H9 (cell line): Measurements from ENCODE around the gene WNT3. TPM values are rescaled to one million over a fixed set of nuclear protein-coding genes. Genes with fewer than 3 reads are reported as not detected.

ENCODE experiments used
- DNase-seq: peaks from one replicate; pipeline ENCODE4 v3.0.0-alpha.2; 2017
- H2AFZ ChIP-seq: one replicate; pipeline ENCODE4 v1.6.1; 2013; ENCODE audit warnings: mild to moderate bottlenecking, low read length, control low read depth, moderate library complexity
- H2AK5ac ChIP-seq: 2 replicates; pipeline ENCODE4 v1.6.1; 2013; ENCODE audit warnings: low read length, control low read depth, mixed read lengths; ENCODE audit not compliant: insufficient read length
- H2BK120ac ChIP-seq: one replicate; pipeline ENCODE4 v1.6.1; 2013; ENCODE audit warnings: low read depth, mild to moderate bottlenecking, low read length, control low read depth, inconsistent platforms; ENCODE audit not compliant: poor library complexity, severe bottlenecking
- H2BK12ac ChIP-seq: 2 replicates; pipeline ENCODE4 v1.6.1; 2013; ENCODE audit warnings: low read length, control low read depth, mixed read lengths, low read depth; ENCODE audit not compliant: insufficient read length
- H2BK15ac ChIP-seq: 2 replicates; pipeline ENCODE4 v1.6.1; 2013; ENCODE audit warnings: low read depth, low read length, control low read depth
- H2BK20ac ChIP-seq: one replicate; pipeline ENCODE4 v1.6.1; 2013; ENCODE audit warnings: low read depth, mild to moderate bottlenecking, low read length, control low read depth, inconsistent platforms; ENCODE audit not compliant: poor library complexity, severe bottlenecking
- H2BK5ac ChIP-seq: 2 replicates; pipeline ENCODE4 v1.6.1; 2013; ENCODE audit warnings: low read length, control low read depth, mixed read lengths; ENCODE audit not compliant: insufficient read length
- H3K14ac ChIP-seq: 2 replicates; pipeline ENCODE4 v1.6.1; 2013; ENCODE audit warnings: low read length, control low read depth; ENCODE audit not compliant: insufficient read depth
- H3K18ac ChIP-seq: 2 replicates; pipeline ENCODE4 v1.6.1; 2013; ENCODE audit warnings: low read depth, mild to moderate bottlenecking, mixed read lengths, low read length, control low read depth; ENCODE audit not compliant: insufficient read length
- H3K23ac ChIP-seq: 2 replicates; pipeline ENCODE4 v1.6.1; 2013; ENCODE audit warnings: low read length, control low read depth, mixed read lengths, low read depth; ENCODE audit not compliant: insufficient read length
- H3K23me2 ChIP-seq: 2 replicates; pipeline ENCODE4 v1.6.1; 2013; ENCODE audit warnings: low read depth, mild to moderate bottlenecking, mixed read lengths, low read length, control low read depth; ENCODE audit not compliant: insufficient read length, poor library complexity, severe bottlenecking
- H3K27ac ChIP-seq: 2 replicates; pipeline ENCODE4 v1.5.1; 2013; ENCODE audit warnings: low read length, control low read depth, mixed read lengths, low read depth; ENCODE audit not compliant: insufficient read length
- H3K27me3 ChIP-seq: 2 replicates; pipeline ENCODE4 v1.6.1; 2013; ENCODE audit warnings: low read length, control low read depth, inconsistent platforms; ENCODE audit not compliant: insufficient read depth
- H3K4ac ChIP-seq: 2 replicates; pipeline ENCODE4 v1.6.1; 2013; ENCODE audit warnings: low read depth, mild to moderate bottlenecking, control low read depth, inconsistent platforms, low read length, moderate library complexity
- H3K4me1 ChIP-seq: 2 replicates; pipeline ENCODE4 v1.6.1; 2013; ENCODE audit warnings: low read length, control low read depth, inconsistent platforms; ENCODE audit not compliant: insufficient read depth
- H3K4me2 ChIP-seq: 2 replicates; pipeline ENCODE4 v1.6.1; 2013; ENCODE audit warnings: low read length, control low read depth, mixed read lengths; ENCODE audit not compliant: insufficient read length, insufficient read depth
- H3K56ac ChIP-seq: 2 replicates; pipeline ENCODE4 v1.6.1; 2013; ENCODE audit warnings: low read depth, mild to moderate bottlenecking, mixed read lengths, low read length, control low read depth; ENCODE audit not compliant: insufficient read length
- H3K79me1 ChIP-seq: 2 replicates; pipeline ENCODE4 v1.6.1; 2013; ENCODE audit warnings: low read depth, mild to moderate bottlenecking, moderate library complexity, low read length, control low read depth, inconsistent platforms; ENCODE audit not compliant: insufficient read depth, poor library complexity, severe bottlenecking
- H3K79me2 ChIP-seq: 2 replicates; pipeline ENCODE4 v1.6.1; 2013; ENCODE audit warnings: low read length, control low read depth, inconsistent platforms; ENCODE audit not compliant: insufficient read depth
- H3K9ac ChIP-seq: 2 replicates; pipeline ENCODE4 v1.6.1; 2013; ENCODE audit warnings: low read length, control low read depth, mixed read lengths; ENCODE audit not compliant: insufficient read length; ENCODE audit errors: extremely low read depth
- H3K9me3 ChIP-seq: one replicate; pipeline ENCODE4 v1.6.1; 2013; ENCODE audit warnings: low read depth, low read length, inconsistent platforms; ENCODE audit not compliant: control insufficient read depth
- H3T11ph ChIP-seq: one replicate; pipeline ENCODE4 v1.6.1; 2013; ENCODE audit warnings: mild to moderate bottlenecking, low read length, control low read depth, inconsistent platforms
- H4K20me1 ChIP-seq: one replicate; pipeline ENCODE4 v1.6.1; 2013; ENCODE audit not compliant: control insufficient read depth, insufficient read length, insufficient read depth
- H4K5ac ChIP-seq: 2 replicates; pipeline ENCODE4 v1.6.1; 2013; ENCODE audit warnings: low read depth, mild to moderate bottlenecking, mixed read lengths, low read length, control low read depth; ENCODE audit not compliant: insufficient read length
- H4K8ac ChIP-seq: replicated peaks from 2 replicates; pipeline ENCODE4 v1.6.1; 2013; ENCODE audit warnings: low read length, control low read depth, mixed read lengths, low read depth; ENCODE audit not compliant: insufficient read length
- H4K91ac ChIP-seq: 2 replicates; pipeline ENCODE4 v1.6.1; 2013; ENCODE audit warnings: low read depth, mild to moderate bottlenecking, moderate library complexity, mixed read lengths, low read length, control low read depth; ENCODE audit not compliant: insufficient read length
- H3K27ac Mint-ChIP-seq, 3 experiments: 2 replicates in 2 of 3; 3 replicates in 1 of 3; pipeline ENCODE4 v1.8.0; 2020 to 2021; ENCODE audit warnings: mixed read lengths in 3 of 3, mild to moderate bottlenecking in 1 of 3, moderate library complexity in 1 of 3
- H3K27me3 Mint-ChIP-seq: 2 replicates; pipeline ENCODE4 v1.8.0; 2021; ENCODE audit warnings: low read depth, mild to moderate bottlenecking, moderate library complexity, mixed read lengths
- H3K36me3 Mint-ChIP-seq, 3 experiments: 2 replicates in 2 of 3; 3 replicates in 1 of 3; pipeline ENCODE4 v1.8.0; 2020 to 2021; ENCODE audit warnings: low read depth in 3 of 3, mixed read lengths in 3 of 3; ENCODE audit not compliant: insufficient read depth in 1 of 3
- H3K4me1 Mint-ChIP-seq, 2 experiments: 2 replicates each; pipeline ENCODE4 v1.8.0; 2020; ENCODE audit warnings: mixed read lengths in 2 of 2
- H3K4me3 Mint-ChIP-seq, 2 experiments: 2 replicates in 1 of 2; 3 replicates in 1 of 2; pipeline ENCODE4 v1.8.0; 2020 to 2021; ENCODE audit warnings: mild to moderate bottlenecking in 2 of 2, mixed read lengths in 2 of 2, moderate library complexity in 1 of 2
- H3K9me3 Mint-ChIP-seq, 2 experiments: 2 replicates in 1 of 2; 3 replicates in 1 of 2; pipeline ENCODE4 v1.8.0; 2020; ENCODE audit warnings: mild to moderate bottlenecking in 2 of 2, mixed read lengths in 2 of 2, moderate library complexity in 1 of 2
- CTCF ChIP-seq: fragments of 200-600 bp; sonication (generic); conservative IDR thresholded peaks from 3 replicates; pipeline ENCODE4 v1.8.0; 2021; ENCODE audit warnings: antibody characterized with exemption, mild to moderate bottlenecking
- WGBS: extraction: QIAGEN DNeasy Blood & Tissue Kit; methylation state at CpG from one replicate; pipeline ENCODE4 v1.1.7; 2013; ENCODE audit warnings: missing lambda C conversion rate, low lambda C conversion rate, mixed read lengths; ENCODE audit not compliant: insufficient read length; ENCODE audit errors: extremely low coverage; 5-methylcytosine and 5-hydroxymethylcytosine counted together
- total RNA-seq: library from RNA; stranded (reverse); gene quantifications from 2 replicates; pipeline ENCODE4 v1.2.1, GENCODE V29; 2021

WNT3 gene
- total RNA-seq, 1 experiment from 2014 or later, result 22.4 TPM

DNA sequence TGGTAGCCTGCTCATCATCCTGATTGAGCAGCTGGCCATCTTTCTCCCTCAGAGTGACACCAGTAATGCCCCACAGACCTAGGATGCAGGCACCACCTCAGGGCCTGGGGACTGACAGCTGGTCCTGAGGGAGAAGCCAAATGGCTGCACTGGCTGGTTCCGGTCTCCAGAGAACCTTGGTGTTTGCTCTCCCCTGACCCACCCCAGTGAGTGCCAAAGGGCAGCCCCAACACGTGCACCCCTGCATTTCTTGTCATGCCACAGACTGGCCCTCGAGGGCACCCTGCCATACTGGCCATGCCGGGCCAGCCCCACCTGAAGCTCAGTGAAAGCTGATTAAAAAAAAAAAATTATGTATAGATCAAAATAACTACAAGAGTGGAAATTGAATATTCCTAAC lies 100.5 kb downstream of the WNT3 start:
- no peak overlapping the region for H4K5ac ChIP-seq
- no peak overlapping the region for H3K9ac ChIP-seq
- Mint-ChIP-seq H3K4me3 (no peak overlapping the region), H3K9me3 (no peaks in the 10 kb centered on the region), H3K27ac (no peak overlapping the region), H3K27me3 (no peaks in the 10 kb centered on the region), H3K4me1 (peaks cover 2% of the 10 kb centered on the region in 2 experiments), H3K36me3 (peaks cover 0 to 6% (median 2%) of the 10 kb centered on the region in 3 experiments; a peak in 3 of 7 replicates)
- H3K14ac ChIP-seq, result no peak overlapping the region
- H4K8ac ChIP-seq, result no peak overlapping the region
- no peak overlapping the region for H3K56ac ChIP-seq
- no peak overlapping the region for H2BK12ac ChIP-seq
- DNase-seq, result no peak
- no peak overlapping the region for H3K4ac ChIP-seq
- H4K91ac ChIP-seq, result no peak overlapping the region
- no peak overlapping the region for H2BK20ac ChIP-seq
- no peak overlapping the region for H2BK15ac ChIP-seq
- no peak overlapping the region for H2AK5ac ChIP-seq
- no peaks in the 10 kb centered on the region for H3K4me1 ChIP-seq
- no peak overlapping the region for H3K27ac ChIP-seq
- no peak for TF ChIP-seq CTCF
- H2AFZ ChIP-seq, result no peak overlapping the region
- H3K18ac ChIP-seq, result no peak overlapping the region
- no peak overlapping the region for H3K4me2 ChIP-seq
- H3K23me2 ChIP-seq, result no peaks in the 10 kb centered on the region
- H3K23ac ChIP-seq, result no peak overlapping the region
- no CpG with 5 or more reads among the region's 4 CpGs for WGBS
- H3K79me1 ChIP-seq, result no peaks in the 10 kb centered on the region
- H3K9me3 ChIP-seq, result no peaks in the 10 kb centered on the region
- no peak overlapping the region for H3T11ph ChIP-seq
- H3K79me2 ChIP-seq, result no peaks in the 10 kb centered on the region
- H2BK5ac ChIP-seq, result no peak overlapping the region
- no peak overlapping the region for H2BK120ac ChIP-seq
- H4K20me1 ChIP-seq, result no peaks in the 10 kb centered on the region
- no peaks in the 10 kb centered on the region for H3K27me3 ChIP-seq

Other genes with a start within 250 kb of the WNT3 start
- 10.4 and 12.2 TPM in 2 replicates for gene ARL17A, start 239.0 kb downstream of the WNT3 start, total RNA-seq
- gene NSF, start 228.0 kb downstream of the WNT3 start, total RNA-seq, result 36.4 TPM in 2 replicates
- 0.70 and 0.77 TPM in 2 replicates for gene WNT9B, start 32.9 kb upstream of the WNT3 start, total RNA-seq
- gene GOSR2, start 104.5 kb upstream of the WNT3 start, total RNA-seq, result 48.9 and 53.5 TPM in 2 replicates
- 1.3 and 1.4 TPM in 2 replicates for gene RPRML, start 160.6 kb upstream of the WNT3 start, total RNA-seq